ENCODE data around the gene PRKCE. TPM values are rescaled to one million over a fixed set of nuclear protein-coding genes. Genes with fewer than 3 reads are reported as not detected.

The PRKCE gene
- total and polyA plus RNA-seq, 4 experiments from 2014 or later: 1.8 to 21.7 (median 11.0) TPM

DNA sequence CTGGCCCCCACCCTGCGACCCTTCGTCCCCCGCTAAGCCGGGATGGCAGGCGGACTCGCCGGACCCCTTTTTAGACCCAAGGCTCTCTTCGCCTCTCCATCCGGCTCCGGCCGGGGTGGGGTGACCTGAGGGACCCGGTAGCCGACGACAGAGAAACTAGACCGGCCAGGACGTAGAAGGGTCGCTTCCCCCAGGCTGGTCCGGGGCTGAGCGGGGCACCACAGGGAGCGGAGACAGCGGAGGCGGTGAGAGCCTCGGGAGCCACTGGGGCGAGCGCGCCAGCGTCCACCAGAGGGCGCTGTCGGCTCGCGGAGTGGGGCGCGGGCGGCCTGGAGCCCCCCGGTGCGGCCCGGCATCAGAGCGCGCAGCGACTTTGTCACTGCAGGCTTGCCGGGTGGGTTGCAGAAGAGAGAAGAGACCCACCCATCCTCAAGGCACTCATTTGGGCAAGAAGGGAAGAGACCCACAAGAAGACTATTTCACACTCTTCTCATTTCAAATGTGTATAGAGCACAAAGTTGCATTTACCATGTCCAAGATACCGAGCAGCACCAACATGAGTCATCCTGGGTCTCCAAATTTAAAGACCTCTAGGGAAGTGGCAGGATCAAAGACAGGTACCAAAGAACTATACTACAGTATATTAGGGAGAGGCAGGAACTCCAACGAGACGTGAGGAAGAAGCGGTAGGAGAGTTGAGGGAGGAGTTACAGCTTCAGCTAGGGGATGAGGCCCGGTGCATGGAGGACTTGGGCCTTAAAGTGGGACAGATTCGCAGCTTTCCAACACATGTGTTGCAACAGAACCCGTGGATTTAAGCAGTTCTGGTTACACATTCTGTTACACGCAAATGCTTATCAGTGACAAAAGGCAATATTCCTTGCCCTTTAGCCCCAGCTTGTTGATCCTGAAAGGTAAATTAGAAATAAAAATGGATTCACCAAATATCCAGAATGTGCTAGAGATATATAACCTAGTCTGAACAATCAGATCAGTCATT is 7.6 kb upstream of the PRKCE start:
- H3K4me3 ChIP-seq (ENCODE audit: low read length in 2 of 2): peak overlapping the region in 1 of 2 donors; percentile 39
- peak overlapping the region in 2 of 7 donors; percentile 24 to 71 for H3K27ac Mint-ChIP-seq
- intact Hi-C loops (cut with micrococcal nuclease): loop anchor here (1.0 to 5.0 kb wide), 4 partner anchors 134 to 817 kb away; no protein-coding TSS in a partner anchor
- H3K4me3 Mint-ChIP-seq: peak overlapping the region in 6 of 8 donors; percentile 12 to 69 (median 41)
- no peak overlapping the region for H3K27ac ChIP-seq (ENCODE audit: low read depth, low read length)
- peaks cover 8% of the 10 kb centered on the region for H3K27me3 ChIP-seq (ENCODE audit: insufficient read depth, low read length)
- no peaks in the 10 kb centered on the region for H3K9me3 ChIP-seq (ENCODE audit: control insufficient read depth in 1 of 2, low read length in 2 of 2)
- POLR2A ChIA-PET (ENCODE audit: partially characterized antibody): interaction anchor here (0.7 kb wide), 1 partner anchor 135 kb away, joined by 6 read pairs; no protein-coding TSS in a partner anchor
- CTCF ChIA-PET (ENCODE audit: partially characterized antibody): interaction anchor here (1.0 to 11.1 kb wide), 4 partner anchors 10 to 350 kb away, joined by 3 to 279 read pairs (median 4); no protein-coding TSS in a partner anchor
- H3K9me3 Mint-ChIP-seq: no peaks in the 10 kb centered on the region
- peak; percentile 47 to 76 (median 68) for DNase-seq
- H3K36me3 Mint-ChIP-seq: no peaks in the 10 kb centered on the region
- H3K36me3 ChIP-seq (ENCODE audit: insufficient read depth, low read length): no peaks in the 10 kb centered on the region
- H3K4me1 Mint-ChIP-seq: peaks cover 0 to 8% (median 2%) of the 10 kb centered on the region in 4 donors
- H3K4me1 ChIP-seq (ENCODE audit: insufficient read depth, low read length): peaks cover 9% of the 10 kb centered on the region
- peaks cover 16 to 18% of the 10 kb centered on the region in 2 donors for H3K27me3 Mint-ChIP-seq

DNA sequence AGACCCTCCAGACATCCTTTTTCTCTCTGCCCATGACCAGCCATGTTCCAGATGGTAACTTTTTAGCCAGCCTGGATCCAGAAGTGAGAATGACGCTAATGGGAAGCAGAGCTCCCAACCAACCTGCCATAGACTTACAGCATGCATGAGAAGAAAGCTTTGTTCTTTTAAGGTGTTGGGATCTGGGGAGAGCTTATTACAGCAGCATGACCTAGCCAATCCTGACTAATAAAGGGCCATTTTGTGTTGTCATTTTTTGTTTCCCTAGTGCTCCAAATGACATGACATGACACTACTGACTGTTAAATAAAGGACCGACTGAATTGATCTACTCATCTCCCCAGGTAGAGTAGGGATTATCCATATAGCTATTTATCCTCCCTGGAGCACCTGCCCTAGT is 5.2 kb upstream of the PRKCE start:
- no peak for DNase-seq
- H3K9me3 ChIP-seq (ENCODE audit: control insufficient read depth in 1 of 2, low read length in 2 of 2): no peaks in the 10 kb centered on the region
- peaks cover 8% of the 10 kb centered on the region for H3K27me3 ChIP-seq (ENCODE audit: insufficient read depth, low read length)
- H3K36me3 ChIP-seq (ENCODE audit: insufficient read depth, low read length): no peaks in the 10 kb centered on the region
- H3K27ac ChIP-seq (ENCODE audit: low read depth, low read length): no peak overlapping the region
- peaks cover 7 to 14% of the 10 kb centered on the region in 2 donors for H3K27me3 Mint-ChIP-seq
- peaks cover 0 to 2% (median 0%) of the 10 kb centered on the region in 8 donors for H3K9me3 Mint-ChIP-seq
- peaks cover 14% of the 10 kb centered on the region for H3K4me1 ChIP-seq (ENCODE audit: insufficient read depth, low read length)
- intact Hi-C loops (cut with micrococcal nuclease): no loop called here
- H3K4me1 Mint-ChIP-seq: peaks cover 5 to 15% (median 10%) of the 10 kb centered on the region in 4 donors
- peaks cover 4 to 7% of the 10 kb centered on the region in 2 donors for H3K36me3 Mint-ChIP-seq
- peak overlapping the region in 1 of 7 donors; percentile 36 for H3K27ac Mint-ChIP-seq
- ChIA-PET POLR2A (ENCODE audit: partially characterized antibody) (interaction anchor here (0.7 to 2.0 kb wide), 2 partner anchors 133 to 141 kb away, joined by 3 to 4 read pairs; no protein-coding TSS in a partner anchor), CTCF (ENCODE audit: partially characterized antibody) (interaction anchor here (0.8 to 11.1 kb wide), 4 partner anchors 11 to 134 kb away, joined by 3 to 279 read pairs (median 6); no protein-coding TSS in a partner anchor)
- no peak overlapping the region for H3K4me3 ChIP-seq (ENCODE audit: low read length in 2 of 2)
- H3K4me3 Mint-ChIP-seq: no peak overlapping the region

DNA sequence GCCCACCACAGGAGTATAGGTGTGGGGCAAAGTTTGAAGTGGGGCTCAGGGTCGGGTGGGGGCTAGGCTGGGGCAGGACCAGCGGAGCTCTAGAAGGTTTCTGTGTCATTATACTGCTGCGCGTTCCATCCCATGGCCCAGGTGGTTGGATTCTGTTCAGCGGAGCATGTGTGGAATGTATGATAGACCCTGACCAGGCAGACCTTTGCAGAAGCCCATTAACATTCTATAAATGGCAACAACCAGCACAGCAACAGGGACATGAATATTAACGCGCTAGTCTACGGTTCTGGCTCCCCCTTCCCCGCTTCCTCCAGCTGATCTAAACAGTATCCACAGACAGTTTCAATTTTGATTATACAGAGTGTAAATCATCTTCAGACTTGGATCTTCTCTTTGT is 4.1 kb upstream of the PRKCE start:
- intact Hi-C loops (cut with micrococcal nuclease): no loop called here
- H3K27me3 ChIP-seq (ENCODE audit: insufficient read depth, low read length): peaks cover 8% of the 10 kb centered on the region
- H3K27ac ChIP-seq (ENCODE audit: low read depth, low read length): no peak overlapping the region
- H3K4me3 ChIP-seq (ENCODE audit: low read length in 2 of 2): no peak overlapping the region
- no peaks in the 10 kb centered on the region for H3K36me3 ChIP-seq (ENCODE audit: insufficient read depth, low read length)
- H3K27ac Mint-ChIP-seq: peak overlapping the region in 2 of 7 donors; percentile 9 to 67
- ChIA-PET CTCF (ENCODE audit: partially characterized antibody) (interaction anchor here (2.0 to 11.1 kb wide), 2 partner anchors 13 to 133 kb away, joined by 6 to 279 read pairs; no protein-coding TSS in a partner anchor), POLR2A (ENCODE audit: partially characterized antibody) (interaction anchor here (2.0 kb wide), 1 partner anchor 140 kb away, joined by 4 read pairs; no protein-coding TSS in a partner anchor)
- peaks cover 6 to 20% (median 15%) of the 10 kb centered on the region in 4 donors for H3K4me1 Mint-ChIP-seq
- peaks cover 4 to 16% of the 10 kb centered on the region in 2 donors for H3K36me3 Mint-ChIP-seq
- H3K9me3 ChIP-seq (ENCODE audit: control insufficient read depth in 1 of 2, low read length in 2 of 2): no peaks in the 10 kb centered on the region
- H3K4me3 Mint-ChIP-seq: peak overlapping the region in 1 of 8 donors; percentile 26
- DNase-seq: no peak
- peaks cover 17% of the 10 kb centered on the region for H3K4me1 ChIP-seq (ENCODE audit: insufficient read depth, low read length)
- H3K9me3 Mint-ChIP-seq: peaks cover 0 to 2% (median 0%) of the 10 kb centered on the region in 8 donors
- H3K27me3 Mint-ChIP-seq: peaks cover 1 to 9% of the 10 kb centered on the region in 2 donors

DNA sequence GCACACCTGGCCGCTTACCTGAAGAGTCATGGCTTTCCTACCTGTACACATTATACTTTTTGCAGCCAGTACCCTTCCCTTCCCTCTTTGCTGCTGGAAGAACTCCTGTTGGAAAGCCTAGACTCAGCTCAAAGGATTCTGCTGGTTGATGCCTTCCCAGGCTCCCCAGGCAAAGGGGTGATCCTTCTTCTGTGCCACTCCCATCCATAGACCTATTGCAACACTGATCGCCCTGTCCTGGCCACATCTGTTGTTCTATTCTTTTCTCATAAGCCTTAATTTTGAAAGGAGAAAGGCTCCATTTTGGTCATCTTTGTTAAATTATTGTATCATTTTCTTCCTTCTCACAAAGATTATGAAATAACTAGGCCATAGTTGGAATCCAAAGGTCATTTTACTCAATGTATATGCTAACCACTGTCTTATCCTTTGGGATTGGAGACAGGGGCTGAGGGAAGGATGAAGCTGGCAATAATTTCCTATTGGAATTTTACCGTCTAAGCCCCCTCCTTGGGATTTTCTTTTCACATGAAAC is 3.4 kb upstream of the PRKCE start:
- no peak overlapping the region for H3K27ac ChIP-seq (ENCODE audit: low read depth, low read length)
- peak overlapping the region in 2 of 8 donors; percentile 26 to 40 for H3K4me3 Mint-ChIP-seq
- H3K9me3 Mint-ChIP-seq: peaks cover 0 to 2% (median 0%) of the 10 kb centered on the region in 8 donors
- peaks cover 23% of the 10 kb centered on the region for H3K4me1 ChIP-seq (ENCODE audit: insufficient read depth, low read length)
- peaks cover under 1% of the 10 kb centered on the region for H3K27me3 ChIP-seq (ENCODE audit: insufficient read depth, low read length)
- H3K4me1 Mint-ChIP-seq: peaks cover 12 to 27% (median 22%) of the 10 kb centered on the region in 4 donors
- ChIA-PET CTCF (ENCODE audit: partially characterized antibody) (interaction anchor here (11.1 kb wide), 1 partner anchor 132 kb away, joined by 279 read pairs; no protein-coding TSS in a partner anchor), POLR2A (ENCODE audit: partially characterized antibody) (no interaction called here)
- peak overlapping the region in 4 of 7 donors; percentile 9 to 72 (median 22) for H3K27ac Mint-ChIP-seq
- H3K27me3 Mint-ChIP-seq: peaks cover 1 to 8% of the 10 kb centered on the region in 2 donors
- intact Hi-C loops (cut with micrococcal nuclease): no loop called here
- peaks cover 4 to 20% of the 10 kb centered on the region in 2 donors for H3K36me3 Mint-ChIP-seq
- no peak overlapping the region for H3K4me3 ChIP-seq (ENCODE audit: low read length in 2 of 2)
- H3K36me3 ChIP-seq (ENCODE audit: insufficient read depth, low read length): no peaks in the 10 kb centered on the region
- H3K9me3 ChIP-seq (ENCODE audit: control insufficient read depth in 1 of 2, low read length in 2 of 2): no peaks in the 10 kb centered on the region
- no peak for DNase-seq

DNA sequence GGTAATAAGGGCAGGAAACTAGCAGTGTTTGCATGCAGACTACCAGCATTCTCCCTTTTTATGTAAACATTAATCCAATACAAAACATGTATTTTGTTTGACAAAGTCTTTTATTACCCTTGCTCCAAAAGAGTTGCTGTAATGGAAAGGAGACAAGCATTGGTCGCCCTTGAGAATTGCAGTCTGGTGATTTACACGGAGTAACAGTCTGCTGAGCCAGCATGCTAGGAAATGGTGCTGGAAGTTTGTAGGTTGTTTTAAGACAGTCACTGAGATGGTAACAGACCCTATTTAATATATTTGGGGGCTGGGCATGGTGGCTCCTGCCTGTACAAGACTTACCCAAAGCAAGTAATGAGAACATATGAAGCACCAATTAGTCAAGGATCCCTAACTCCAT is 2.8 kb upstream of the PRKCE start:
- H3K27ac ChIP-seq (ENCODE audit: low read depth, low read length): no peak overlapping the region
- Mint-ChIP-seq H3K36me3 (peaks cover 4 to 20% of the 10 kb centered on the region in 2 donors), H3K9me3 (peaks cover 0 to 2% (median 0%) of the 10 kb centered on the region in 8 donors), H3K4me3 (peak overlapping the region in 4 of 8 donors; percentile 7 to 41 (median 27)), H3K27ac (no peak overlapping the region), H3K27me3 (peaks cover 1 to 5% of the 10 kb centered on the region in 2 donors), H3K4me1 (peaks cover 15 to 30% (median 25%) of the 10 kb centered on the region in 4 donors)
- CTCF ChIA-PET (ENCODE audit: partially characterized antibody): interaction anchor here (11.1 kb wide), 1 partner anchor 132 kb away, joined by 279 read pairs; no protein-coding TSS in a partner anchor
- DNase-seq: no peak
- H3K36me3 ChIP-seq (ENCODE audit: insufficient read depth, low read length): no peaks in the 10 kb centered on the region
- intact Hi-C loops (cut with micrococcal nuclease): no loop called here
- H3K9me3 ChIP-seq (ENCODE audit: control insufficient read depth in 1 of 2, low read length in 2 of 2): no peaks in the 10 kb centered on the region
- H3K27me3 ChIP-seq (ENCODE audit: insufficient read depth, low read length): no peaks in the 10 kb centered on the region
- no peak overlapping the region for H3K4me3 ChIP-seq (ENCODE audit: low read length in 2 of 2)
- H3K4me1 ChIP-seq (ENCODE audit: insufficient read depth, low read length): peaks cover 24% of the 10 kb centered on the region
- POLR2A ChIA-PET (ENCODE audit: partially characterized antibody): no interaction called here

DNA sequence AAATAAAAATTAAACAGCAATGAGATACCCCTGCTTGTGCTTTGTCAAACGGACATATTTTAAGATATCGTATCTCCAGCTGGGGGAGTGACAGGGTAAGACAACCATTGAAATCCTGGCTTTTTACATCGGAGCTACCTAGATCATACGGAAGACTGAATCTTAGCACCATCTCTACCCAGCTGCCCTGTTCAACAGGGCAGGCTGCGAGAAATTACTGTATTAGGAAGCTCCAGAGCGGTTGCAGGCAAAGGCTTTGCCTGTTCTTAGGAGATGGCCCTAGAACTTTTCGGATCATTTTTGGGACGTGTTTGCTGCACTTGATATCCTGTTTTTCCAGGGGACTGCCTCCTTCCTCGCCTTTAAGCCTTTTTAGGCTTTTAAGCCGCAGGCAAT is 2.0 kb upstream of the PRKCE start:
- ChIA-PET POLR2A (ENCODE audit: partially characterized antibody) (interaction anchor here (1.5 to 3.2 kb wide), 4 partner anchors 12 to 129 kb away, joined by 4 to 22 read pairs (median 12); partner anchors contain the start of gene SRBD1), CTCF (ENCODE audit: partially characterized antibody) (interaction anchor here (1.0 to 2.0 kb wide), 6 partner anchors 8 to 130 kb away, joined by 3 to 28 read pairs (median 4); no protein-coding TSS in a partner anchor)
- H3K36me3 Mint-ChIP-seq: peaks cover 4 to 20% of the 10 kb centered on the region in 2 donors
- DNase-seq: no peak
- peak overlapping the region; percentile 74 to 94 (median 87) for H3K27ac Mint-ChIP-seq
- Histone ChIP-seq H3K4me1 (ENCODE audit: insufficient read depth, low read length) (peaks cover 21% of the 10 kb centered on the region), H3K27ac (ENCODE audit: low read depth, low read length) (peak overlapping the region; percentile 71), H3K9me3 (ENCODE audit: control insufficient read depth in 1 of 2, low read length in 2 of 2) (no peaks in the 10 kb centered on the region), H3K36me3 (ENCODE audit: insufficient read depth, low read length) (no peaks in the 10 kb centered on the region), H3K27me3 (ENCODE audit: insufficient read depth, low read length) (no peaks in the 10 kb centered on the region), H3K4me3 (ENCODE audit: low read length in 2 of 2) (peak overlapping the region; percentile 65 to 85)
- peak overlapping the region; percentile 84 to 98 (median 94) for H3K4me3 Mint-ChIP-seq
- intact Hi-C loops (cut with micrococcal nuclease): no loop called here
- peaks cover 20 to 38% (median 27%) of the 10 kb centered on the region in 4 donors for H3K4me1 Mint-ChIP-seq
- peaks cover 1 to 2% of the 10 kb centered on the region in 2 donors for H3K27me3 Mint-ChIP-seq
- peaks cover 0 to 2% (median 0%) of the 10 kb centered on the region in 8 donors for H3K9me3 Mint-ChIP-seq

Data from CD4-positive, alpha-beta memory T cell (primary cell).